HFF-Myc (cell line): ENCODE results near the gene PIGX.

ENCODE experiments used
- DNase-seq: peaks from one replicate; pipeline ENCODE4 v3.0.0-alpha.2; 2011; ENCODE audit warnings: low read depth; ENCODE audit errors: extremely low read depth
- H3K4me3 ChIP-seq: replicated peaks from 2 replicates; pipeline ENCODE4 v1.5.1; 2011; ENCODE audit warnings: low read depth, mild to moderate bottlenecking, control low read depth, low read length
- CTCF ChIP-seq: IDR thresholded peaks from 2 replicates; pipeline ENCODE4 v1.5.1; 2012; ENCODE audit warnings: mild to moderate bottlenecking, low read depth, low read length, control low read depth; ENCODE audit errors: missing control alignments

The PIGX gene

DNA sequence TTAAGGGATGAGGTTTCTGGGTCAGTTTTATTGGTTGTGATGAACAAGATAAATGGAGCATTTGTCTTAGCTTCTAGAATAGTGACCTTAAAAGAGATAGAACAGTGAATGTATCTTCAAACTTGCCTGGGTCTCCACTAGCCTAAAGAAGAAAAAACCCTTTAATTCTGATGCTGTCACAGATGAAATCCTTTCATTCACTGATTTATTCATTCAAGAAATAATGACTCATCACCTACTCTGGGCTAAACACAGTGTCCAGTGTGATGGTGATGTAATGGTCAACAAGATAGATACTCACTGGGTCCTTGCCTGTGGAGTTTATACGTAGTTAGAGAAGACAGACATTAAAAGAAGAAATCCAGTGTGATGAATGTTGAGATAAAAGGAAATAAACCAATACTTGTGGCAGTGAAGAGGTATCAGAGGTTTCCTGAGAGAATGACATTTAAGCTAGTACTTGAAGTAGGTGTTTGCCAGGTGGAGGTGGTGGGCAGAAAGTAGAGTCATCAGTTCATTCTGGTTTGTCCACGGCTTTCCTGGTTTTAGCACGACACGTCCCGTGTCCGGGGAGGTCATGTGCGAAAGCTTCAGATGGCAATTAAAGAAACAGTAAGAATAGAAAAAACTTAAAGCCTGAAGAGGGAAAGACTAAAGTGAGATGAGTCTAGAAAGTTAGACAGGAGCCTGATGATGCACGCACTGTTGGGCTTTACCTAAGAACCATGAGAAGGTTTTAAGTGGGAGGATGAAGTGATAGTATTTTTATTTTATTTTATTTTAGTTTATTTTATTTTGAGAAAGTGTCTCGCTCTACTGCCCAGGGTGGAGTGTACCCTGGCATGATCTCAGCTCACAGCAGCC is 45.9 kb downstream of the PIGX start:
- H3K4me3 ChIP-seq = no peak overlapping the region
- TF ChIP-seq CTCF = no peak
- DNase-seq = no peak

DNA sequence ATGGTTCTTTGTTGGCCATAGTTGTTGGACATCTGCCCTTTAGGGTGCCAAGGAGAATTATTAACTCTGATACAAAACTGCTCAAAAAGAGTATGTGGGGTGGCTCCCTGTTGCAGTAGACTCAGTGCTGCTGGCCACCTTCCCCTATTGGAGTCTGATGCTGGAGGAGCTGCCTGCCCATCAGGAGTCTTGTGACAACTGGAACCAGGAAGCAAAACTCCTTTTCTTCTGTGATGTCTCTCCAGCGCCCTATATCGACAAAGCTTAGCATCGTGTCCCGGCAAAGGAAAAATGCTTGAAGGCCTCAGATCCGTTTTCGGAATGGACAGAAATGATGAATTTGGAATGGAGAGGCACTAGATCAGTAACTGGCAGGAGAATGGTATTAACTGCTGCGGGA is 51.0 kb downstream of the PIGX start:
- H3K4me3 ChIP-seq = no peak overlapping the region
- no peak for TF ChIP-seq CTCF
- no peak for DNase-seq

DNA sequence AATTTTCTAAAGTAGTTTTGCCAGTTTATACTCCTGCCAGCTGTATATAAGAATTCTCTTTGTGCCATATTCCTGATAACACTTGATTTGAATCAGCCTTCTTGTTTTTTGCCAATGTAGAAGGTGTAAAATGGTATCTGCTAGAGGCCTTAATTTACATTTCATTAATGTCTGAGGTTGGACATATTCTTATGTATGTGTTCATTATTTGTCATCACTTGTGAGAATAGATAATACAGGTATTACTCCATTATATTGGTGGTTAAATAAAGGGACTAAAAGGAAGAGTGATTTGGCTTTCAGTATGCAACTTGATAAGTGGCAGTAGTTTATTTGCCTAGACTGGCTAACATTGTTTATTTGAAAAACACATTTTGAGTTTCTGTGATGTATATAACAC is 53.3 kb downstream of the PIGX start:
- no peak for TF ChIP-seq CTCF
- H3K4me3 ChIP-seq = no peak overlapping the region
- no peak for DNase-seq

- no peak overlapping the region for H3K4me3 ChIP-seq
- no peak for DNase-seq
- TF ChIP-seq CTCF = no peak
Observed at GRCh38 chr3:196771067-196771466, 58.9 kb downstream of the PIGX start.

DNA sequence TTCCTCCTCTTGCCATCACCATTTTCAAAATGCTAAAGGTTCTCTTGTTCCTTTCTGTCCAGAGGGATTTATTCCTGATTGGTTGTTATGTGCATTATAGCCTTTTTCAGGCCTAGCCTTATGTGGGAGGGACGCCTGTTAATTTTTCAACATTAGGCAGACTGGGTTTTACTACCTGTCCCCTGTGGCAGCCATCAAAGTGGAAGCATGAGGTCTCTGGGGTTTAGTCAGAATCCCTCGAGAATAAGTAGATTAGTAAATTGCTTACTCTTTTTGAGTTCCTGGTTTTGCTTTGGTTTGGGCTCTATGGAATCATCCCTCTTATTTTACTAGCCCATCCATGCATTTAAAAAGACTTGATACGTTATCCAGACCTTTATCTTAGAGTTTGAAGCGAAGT is 59.9 kb downstream of the PIGX start:
- no peak overlapping the region for H3K4me3 ChIP-seq
- no peak for TF ChIP-seq CTCF
- DNase-seq = no peak

DNA sequence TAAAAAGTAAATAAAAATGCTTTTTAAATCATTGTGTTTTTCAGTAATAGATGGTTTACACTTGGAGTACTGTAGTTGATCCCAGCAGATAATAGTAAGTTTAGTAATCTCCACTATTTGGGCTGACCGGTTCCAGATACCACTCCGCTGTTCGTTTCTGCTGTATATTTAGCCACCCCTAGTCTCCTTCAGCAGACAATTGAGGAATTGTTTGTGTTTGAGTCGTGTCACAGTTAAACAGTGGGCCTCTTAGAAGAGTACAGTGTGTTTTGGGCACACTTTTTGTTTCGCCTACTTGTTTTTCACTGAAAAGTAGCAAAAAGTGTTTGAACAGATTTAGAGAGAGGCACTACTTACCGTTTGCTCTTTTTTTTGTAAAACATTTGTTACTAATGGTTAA is 60.7 kb downstream of the PIGX start:
- H3K4me3 ChIP-seq = no peak overlapping the region
- TF ChIP-seq CTCF = no peak
- no peak for DNase-seq
